Measurements from ENCODE around the gene RNF123.
"Not testable (repeated sequence)": the region's sequence is repeated elsewhere in the genome, so short reads cannot be mapped to it uniquely, and the experiment has no call there.

RNF123 gene

GRCh38 chr3:49691481-49691880 is 2.1 kb downstream of the RNF123 start:
- H3K4me3 ChIP-seq (ENCODE audit: extremely low read depth, insufficient read depth, low read length, poor library complexity, severe bottlenecking) = not testable (repeated sequence)

GRCh38 chr3:49694409-49695070 is 5.2 kb downstream of the RNF123 start:
- not testable (repeated sequence) for H3K36me3 ChIP-seq (ENCODE audit: control insufficient read depth, insufficient read depth, low read length); H3K9me3 ChIP-seq (ENCODE audit: control insufficient read depth, low read length); H3K4me3 ChIP-seq (ENCODE audit: extremely low read depth, insufficient read depth, low read length, poor library complexity, severe bottlenecking); H3K4me1 ChIP-seq (ENCODE audit: control insufficient read depth, insufficient read depth, low read length, poor library complexity, severe bottlenecking); H3K27ac ChIP-seq (ENCODE audit: low read depth, low read length, severe bottlenecking)
- WGBS, 2 experiments (ENCODE audit: insufficient coverage in 2 of 2) = 76% methylated on average over 3 to 5 of the region's 6 CpGs

More at GRCh38 chr3:49691481-49691880, 2.1 kb downstream of the RNF123 start:
- WGBS, 2 experiments (ENCODE audit: insufficient coverage in 2 of 2) = 88 to 91% methylated on average over 2 to 3 of the region's 3 CpGs
- H3K36me3 ChIP-seq (ENCODE audit: control insufficient read depth, insufficient read depth, low read length); H3K9me3 ChIP-seq (ENCODE audit: control insufficient read depth, low read length); H3K27ac ChIP-seq (ENCODE audit: low read depth, low read length, severe bottlenecking); H3K4me1 ChIP-seq (ENCODE audit: control insufficient read depth, insufficient read depth, low read length, poor library complexity, severe bottlenecking): not testable (repeated sequence)

- H3K27ac ChIP-seq (ENCODE audit: low read depth, low read length, severe bottlenecking); H3K9me3 ChIP-seq (ENCODE audit: control insufficient read depth, low read length); H3K4me1 ChIP-seq (ENCODE audit: control insufficient read depth, insufficient read depth, low read length, poor library complexity, severe bottlenecking); H3K4me3 ChIP-seq (ENCODE audit: extremely low read depth, insufficient read depth, low read length, poor library complexity, severe bottlenecking): not testable (repeated sequence)
- 90 to 100% methylated on average over 1 to 3 of the region's 4 CpGs for WGBS, 2 experiments (ENCODE audit: insufficient coverage in 2 of 2)
- H3K36me3 ChIP-seq (ENCODE audit: control insufficient read depth, insufficient read depth, low read length) = peaks cover 12% of the 10 kb centered on the region
Measured at GRCh38 chr3:49695350-49696015, 6.1 kb downstream of the RNF123 start.

- peaks cover 28% of the 10 kb centered on the region for H3K36me3 ChIP-seq (ENCODE audit: control insufficient read depth, insufficient read depth, low read length)
- WGBS, 2 experiments (ENCODE audit: insufficient coverage in 2 of 2) = 92 to 97% methylated on average over 7 to 10 of the region's 16 CpGs
- H3K9me3 ChIP-seq (ENCODE audit: control insufficient read depth, low read length) = no peaks in the 10 kb centered on the region
- no peak overlapping the region for H3K27ac ChIP-seq (ENCODE audit: low read depth, low read length, severe bottlenecking)
- peaks cover 8% of the 10 kb centered on the region for H3K4me1 ChIP-seq (ENCODE audit: control insufficient read depth, insufficient read depth, low read length, poor library complexity, severe bottlenecking)
- H3K4me3 ChIP-seq (ENCODE audit: extremely low read depth, insufficient read depth, low read length, poor library complexity, severe bottlenecking) = no peak overlapping the region
Measured at GRCh38 chr3:49699281-49699979, 10.1 kb downstream of the RNF123 start.

- Histone ChIP-seq H3K4me1 (ENCODE audit: control insufficient read depth, insufficient read depth, low read length, poor library complexity, severe bottlenecking) (peaks cover 8% of the 10 kb centered on the region), H3K9me3 (ENCODE audit: control insufficient read depth, low read length) (no peaks in the 10 kb centered on the region), H3K4me3 (ENCODE audit: extremely low read depth, insufficient read depth, low read length, poor library complexity, severe bottlenecking) (no peak overlapping the region), H3K27ac (ENCODE audit: low read depth, low read length, severe bottlenecking) (no peak overlapping the region), H3K36me3 (ENCODE audit: control insufficient read depth, insufficient read depth, low read length) (peaks cover 32% of the 10 kb centered on the region)
- 89 to 94% methylated on average over 7 to 8 of the region's 8 CpGs for WGBS, 2 experiments (ENCODE audit: insufficient coverage in 2 of 2)
Measured at GRCh38 chr3:49700014-49700413, 10.7 kb downstream of the RNF123 start.

GRCh38 chr3:49700453-49701128 is 11.2 kb downstream of the RNF123 start:
- Histone ChIP-seq H3K36me3 (ENCODE audit: control insufficient read depth, insufficient read depth, low read length) (peaks cover 34% of the 10 kb centered on the region), H3K27ac (ENCODE audit: low read depth, low read length, severe bottlenecking) (no peak overlapping the region), H3K4me1 (ENCODE audit: control insufficient read depth, insufficient read depth, low read length, poor library complexity, severe bottlenecking) (peaks cover 8% of the 10 kb centered on the region), H3K4me3 (ENCODE audit: extremely low read depth, insufficient read depth, low read length, poor library complexity, severe bottlenecking) (no peak overlapping the region), H3K9me3 (ENCODE audit: control insufficient read depth, low read length) (no peaks in the 10 kb centered on the region)
- 76 to 89% methylated on average over 13 of the region's 13 CpGs for WGBS, 2 experiments (ENCODE audit: insufficient coverage in 2 of 2)

- Histone ChIP-seq H3K27ac (ENCODE audit: low read depth, low read length, severe bottlenecking) (no peak overlapping the region), H3K4me1 (ENCODE audit: control insufficient read depth, insufficient read depth, low read length, poor library complexity, severe bottlenecking) (peaks cover 8% of the 10 kb centered on the region), H3K4me3 (ENCODE audit: extremely low read depth, insufficient read depth, low read length, poor library complexity, severe bottlenecking) (no peak overlapping the region), H3K9me3 (ENCODE audit: control insufficient read depth, low read length) (no peaks in the 10 kb centered on the region), H3K36me3 (ENCODE audit: control insufficient read depth, insufficient read depth, low read length) (peaks cover 38% of the 10 kb centered on the region)
- WGBS, 2 experiments (ENCODE audit: insufficient coverage in 2 of 2) = 71 to 83% methylated on average over 9 to 21 of the region's 21 CpGs
Measured at GRCh38 chr3:49701388-49702077, 12.2 kb downstream of the RNF123 start.

GRCh38 chr3:49702672-49703071 is 13.3 kb downstream of the RNF123 start:
- WGBS, 2 experiments (ENCODE audit: insufficient coverage in 2 of 2) = 94 to 98% methylated on average over 10 of the region's 11 CpGs
- peaks cover 38% of the 10 kb centered on the region for H3K36me3 ChIP-seq (ENCODE audit: control insufficient read depth, insufficient read depth, low read length)
- no peak overlapping the region for H3K27ac ChIP-seq (ENCODE audit: low read depth, low read length, severe bottlenecking)
- H3K4me3 ChIP-seq (ENCODE audit: extremely low read depth, insufficient read depth, low read length, poor library complexity, severe bottlenecking) = no peak overlapping the region
- peaks cover 8% of the 10 kb centered on the region for H3K4me1 ChIP-seq (ENCODE audit: control insufficient read depth, insufficient read depth, low read length, poor library complexity, severe bottlenecking)
- H3K9me3 ChIP-seq (ENCODE audit: control insufficient read depth, low read length) = no peaks in the 10 kb centered on the region

- Histone ChIP-seq H3K4me1 (ENCODE audit: control insufficient read depth, insufficient read depth, low read length, poor library complexity, severe bottlenecking) (peaks cover 8% of the 10 kb centered on the region), H3K27ac (ENCODE audit: low read depth, low read length, severe bottlenecking) (no peak overlapping the region), H3K9me3 (ENCODE audit: control insufficient read depth, low read length) (no peaks in the 10 kb centered on the region), H3K36me3 (ENCODE audit: control insufficient read depth, insufficient read depth, low read length) (peaks cover 33% of the 10 kb centered on the region), H3K4me3 (ENCODE audit: extremely low read depth, insufficient read depth, low read length, poor library complexity, severe bottlenecking) (no peak overlapping the region)
- 78 to 82% methylated on average over 9 to 10 of the region's 14 CpGs for WGBS, 2 experiments (ENCODE audit: insufficient coverage in 2 of 2)
Measured at GRCh38 chr3:49703443-49703927, 14.1 kb downstream of the RNF123 start.

- H3K36me3 ChIP-seq (ENCODE audit: control insufficient read depth, insufficient read depth, low read length) = peaks cover 33% of the 10 kb centered on the region
- no peaks in the 10 kb centered on the region for H3K9me3 ChIP-seq (ENCODE audit: control insufficient read depth, low read length)
- no peak overlapping the region for H3K4me3 ChIP-seq (ENCODE audit: extremely low read depth, insufficient read depth, low read length, poor library complexity, severe bottlenecking)
- H3K4me1 ChIP-seq (ENCODE audit: control insufficient read depth, insufficient read depth, low read length, poor library complexity, severe bottlenecking) = peaks cover 5% of the 10 kb centered on the region
- no peak overlapping the region for H3K27ac ChIP-seq (ENCODE audit: low read depth, low read length, severe bottlenecking)
- WGBS, 2 experiments (ENCODE audit: insufficient coverage in 2 of 2) = 90 to 99% methylated on average over 4 to 7 of the region's 7 CpGs
Measured at GRCh38 chr3:49703956-49704355, 14.6 kb downstream of the RNF123 start.

All from mesodermal cell (in vitro differentiated cells).